ENCODE measurements around the gene RNF182.
"Not testable (repeated sequence)": the region's sequence is repeated elsewhere in the genome, so short reads cannot be mapped to it uniquely, and the experiment has no call there.

Gene RNF182

DNA sequence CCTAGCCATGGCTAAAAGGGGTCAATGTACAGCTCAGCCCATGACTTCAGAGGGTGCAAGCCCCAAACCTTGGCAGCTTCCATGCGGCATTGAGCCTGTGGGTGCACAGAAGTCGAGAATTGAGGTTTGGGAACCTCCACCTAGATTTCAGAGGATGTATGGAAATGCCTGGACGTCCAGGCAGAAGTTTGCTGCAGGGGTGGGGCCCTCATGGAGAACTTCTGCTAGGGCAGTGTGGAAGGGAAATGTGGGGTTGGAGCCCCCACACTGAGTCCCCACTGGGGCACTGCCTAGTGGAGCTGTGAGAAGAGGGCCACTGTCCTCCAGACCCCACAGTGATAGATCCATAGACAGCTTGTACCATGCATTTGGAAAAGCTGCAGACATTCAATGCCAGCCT is 47.9 kb downstream of the RNF182 start:
- DNase-seq = not testable (repeated sequence)

DNA sequence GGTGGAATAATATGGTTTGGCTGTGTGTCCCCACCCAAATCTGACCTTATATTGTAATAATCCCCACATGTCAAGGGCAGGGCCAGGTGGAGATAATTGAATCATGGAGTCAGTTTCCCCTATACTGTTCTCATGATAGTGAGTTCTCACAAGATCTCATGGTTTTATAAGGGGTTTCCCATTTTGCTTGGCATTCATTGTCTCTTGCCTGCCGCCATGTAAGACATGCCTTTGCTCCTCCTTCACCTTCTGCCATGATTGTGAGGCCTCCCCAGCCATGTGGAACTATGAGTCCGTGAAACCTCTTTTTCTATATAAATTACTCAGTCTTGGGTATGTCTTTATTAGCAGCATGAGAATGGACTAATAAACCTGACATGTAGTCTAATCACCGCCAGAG is 48.7 kb downstream of the RNF182 start:
- not testable (repeated sequence) for DNase-seq

DNA sequence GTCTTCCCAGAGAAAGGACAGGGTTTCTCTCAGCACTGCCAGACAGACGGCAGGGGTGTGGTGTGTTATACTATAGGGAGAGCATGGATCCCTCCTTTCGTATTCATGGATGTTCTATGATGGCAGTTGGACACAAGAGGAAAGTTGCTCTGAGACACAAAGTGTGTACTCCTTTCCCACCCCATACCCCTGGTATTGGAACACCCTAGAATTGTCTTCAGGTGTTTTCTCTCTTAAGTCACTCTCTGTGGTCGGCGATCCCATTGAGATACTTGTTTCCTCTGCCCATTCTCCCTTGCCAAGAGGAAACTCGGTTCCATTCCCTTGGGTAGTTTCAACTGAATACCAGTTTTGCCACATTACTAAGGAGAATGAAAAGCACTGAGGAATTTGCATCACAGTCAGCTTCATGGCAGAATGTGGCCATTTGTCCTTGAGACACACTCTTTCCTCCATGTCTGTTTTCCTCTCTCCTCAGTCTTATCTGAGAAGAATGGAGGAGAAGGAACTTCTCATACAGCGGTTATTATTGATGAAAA is 53.4 kb downstream of the RNF182 start:
- no peak for DNase-seq

DNA sequence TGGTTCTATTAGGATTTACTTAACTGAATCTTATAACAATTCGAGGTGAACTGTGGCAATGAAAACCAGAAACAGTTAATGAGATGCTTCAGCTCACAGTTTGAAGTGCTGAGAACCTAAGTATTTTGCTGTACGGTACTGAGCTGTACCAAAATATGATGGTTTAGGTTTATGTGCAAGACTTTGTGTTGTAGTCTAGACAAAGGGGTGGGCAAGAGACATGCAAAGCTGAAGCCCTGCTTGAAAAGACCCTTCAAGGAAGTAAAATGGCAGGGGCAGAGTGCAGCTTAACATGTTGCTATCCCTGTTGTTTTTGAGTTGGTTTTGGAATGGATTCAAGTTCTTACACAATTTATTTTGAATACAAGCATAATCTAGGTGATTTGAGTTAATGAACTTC is 54.0 kb downstream of the RNF182 start:
- DNase-seq = no peak

DNA sequence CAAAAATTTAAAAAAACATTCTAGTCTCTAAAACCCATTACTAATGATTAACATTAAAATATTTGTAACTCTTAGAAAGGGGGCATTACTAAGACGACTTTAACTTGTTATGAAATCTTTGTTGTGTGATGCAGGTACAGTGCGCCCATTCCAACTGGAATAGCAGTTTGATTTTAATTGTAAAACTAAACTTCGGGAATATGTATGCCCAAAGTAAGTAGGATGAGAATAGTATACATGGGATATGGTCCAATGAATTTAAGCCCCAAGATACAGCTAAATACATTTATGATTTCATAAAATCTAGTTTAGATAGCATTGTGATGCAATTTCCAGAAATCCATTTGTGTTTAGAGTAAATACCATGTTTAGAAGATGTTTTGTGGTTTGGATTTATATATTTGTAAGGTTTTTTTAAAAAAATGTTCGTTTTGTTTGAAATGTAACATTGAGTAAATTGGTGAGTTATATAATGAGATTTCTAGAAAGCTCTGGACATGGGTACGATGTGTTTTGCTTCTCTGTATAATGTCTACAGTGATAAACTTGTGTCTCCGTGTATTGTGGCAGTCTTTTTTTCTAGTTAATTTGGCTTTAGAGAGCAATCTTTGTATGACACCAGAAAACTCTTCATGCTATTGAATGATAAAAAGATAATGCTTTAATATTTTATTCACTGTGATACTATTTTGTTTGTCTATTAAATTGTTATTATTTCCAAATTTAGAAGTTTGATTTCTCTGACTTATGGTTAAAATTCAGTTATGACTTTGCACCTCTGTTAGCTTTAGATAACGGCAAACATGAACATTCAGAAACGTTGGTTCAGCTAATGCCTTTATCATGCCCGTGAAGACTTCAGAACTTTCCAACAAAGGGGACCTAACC is 54.8 kb downstream of the RNF182 start:
- no peak for DNase-seq

DNA sequence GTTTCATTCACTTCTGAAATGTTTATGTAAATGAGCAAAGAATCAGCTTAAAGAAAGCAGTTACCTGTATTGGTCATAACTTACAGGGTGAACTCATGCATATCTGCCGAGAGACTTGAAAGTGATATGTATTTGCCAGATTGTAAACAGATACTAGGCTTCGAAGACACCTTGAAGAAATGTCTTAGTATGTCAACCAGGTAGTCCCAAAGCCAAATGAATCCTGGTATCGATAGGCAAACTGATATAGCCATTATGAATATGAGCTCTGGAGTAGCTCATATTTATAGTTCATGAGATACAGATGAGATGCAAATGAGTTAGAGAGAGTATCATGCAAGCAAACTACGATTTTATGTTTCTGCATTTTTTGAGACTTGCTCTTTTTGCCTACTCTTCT is 55.8 kb downstream of the RNF182 start:
- DNase-seq = no peak

DNA sequence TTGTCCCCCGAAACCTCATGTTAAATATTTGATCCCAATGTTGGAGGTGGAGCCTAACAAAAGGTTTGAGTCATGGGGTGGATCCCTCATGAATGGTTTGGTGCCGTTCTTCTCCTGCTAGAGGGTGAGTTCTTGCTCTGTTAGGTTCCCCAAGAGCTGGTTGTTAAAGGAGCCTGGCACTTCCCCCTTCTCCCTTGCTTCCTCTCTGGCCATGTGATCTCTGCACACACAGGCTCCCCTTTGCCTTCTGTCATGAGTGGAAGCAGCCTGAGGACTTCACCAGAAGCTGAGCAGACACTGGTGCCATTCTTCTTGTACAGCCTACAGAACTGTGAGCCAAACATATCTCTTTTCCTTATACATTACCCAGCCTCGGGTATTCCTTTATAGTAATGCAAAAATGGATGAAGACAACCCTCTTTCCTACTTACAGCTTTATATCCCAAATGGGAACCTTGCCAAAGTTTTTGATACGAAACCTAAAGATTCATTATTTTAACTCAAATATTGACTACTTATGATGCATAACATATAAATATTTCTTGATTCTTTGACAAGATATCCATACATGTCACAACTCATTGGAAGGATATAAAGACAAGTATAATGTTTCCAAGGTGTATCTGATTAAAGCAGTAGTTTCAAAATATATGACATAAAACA is 61.0 kb downstream of the RNF182 start:
- DNase-seq = peak; percentile 15

DNA sequence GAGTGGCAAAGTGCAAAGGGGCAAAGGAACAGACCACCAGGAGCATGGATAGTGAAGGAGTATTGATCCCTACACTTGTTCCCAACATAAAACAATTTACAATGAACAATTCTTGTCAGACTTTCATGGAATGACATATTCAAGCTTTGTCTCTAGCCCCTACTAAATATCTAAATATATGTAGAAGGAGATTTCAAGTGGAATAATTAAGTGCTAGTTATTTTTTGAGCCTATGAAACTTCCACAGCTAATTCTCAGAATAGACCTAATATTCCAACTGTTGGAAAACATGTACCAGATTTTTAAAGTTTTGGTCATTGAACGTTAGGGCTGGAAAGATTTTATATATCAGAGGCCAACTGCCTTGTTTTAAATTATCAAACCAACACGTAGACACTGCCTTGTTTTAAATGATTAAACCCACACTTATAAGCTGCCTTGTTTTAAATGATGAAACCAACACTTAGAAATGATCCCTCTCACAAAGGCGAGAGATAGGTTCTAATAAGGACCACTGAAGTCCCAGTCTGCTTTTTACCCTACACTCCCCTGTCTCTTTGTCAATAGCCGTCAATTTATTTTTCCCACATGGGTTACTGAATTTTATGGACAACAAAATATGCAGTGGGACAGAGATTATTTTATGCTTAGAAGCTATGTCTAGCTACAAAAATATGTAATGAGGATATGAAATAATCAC is 62.1 kb downstream of the RNF182 start:
- DNase-seq = no peak

DNA sequence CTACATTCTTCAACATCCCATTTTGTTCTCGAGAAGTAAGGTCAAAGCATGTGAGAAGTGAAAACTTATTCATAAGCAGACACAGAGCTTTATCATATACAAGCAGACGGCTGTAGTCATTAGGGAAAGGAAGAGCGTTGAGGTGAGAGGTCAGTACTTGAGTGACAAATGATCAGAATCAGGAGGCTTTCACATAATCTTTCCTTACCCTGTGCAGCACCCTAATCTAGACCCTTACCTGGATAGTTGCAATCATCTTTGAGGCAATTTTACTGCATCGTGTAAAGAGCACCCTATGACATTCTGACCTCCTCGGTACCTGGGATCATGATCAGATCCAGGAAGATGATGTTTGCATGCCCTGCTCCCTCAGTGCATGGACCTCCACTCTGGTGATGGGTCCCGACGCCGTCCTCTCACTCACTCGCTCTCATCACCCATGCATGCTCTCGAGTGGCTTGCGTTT is 62.7 kb downstream of the RNF182 start:
- no peak for DNase-seq

DNA sequence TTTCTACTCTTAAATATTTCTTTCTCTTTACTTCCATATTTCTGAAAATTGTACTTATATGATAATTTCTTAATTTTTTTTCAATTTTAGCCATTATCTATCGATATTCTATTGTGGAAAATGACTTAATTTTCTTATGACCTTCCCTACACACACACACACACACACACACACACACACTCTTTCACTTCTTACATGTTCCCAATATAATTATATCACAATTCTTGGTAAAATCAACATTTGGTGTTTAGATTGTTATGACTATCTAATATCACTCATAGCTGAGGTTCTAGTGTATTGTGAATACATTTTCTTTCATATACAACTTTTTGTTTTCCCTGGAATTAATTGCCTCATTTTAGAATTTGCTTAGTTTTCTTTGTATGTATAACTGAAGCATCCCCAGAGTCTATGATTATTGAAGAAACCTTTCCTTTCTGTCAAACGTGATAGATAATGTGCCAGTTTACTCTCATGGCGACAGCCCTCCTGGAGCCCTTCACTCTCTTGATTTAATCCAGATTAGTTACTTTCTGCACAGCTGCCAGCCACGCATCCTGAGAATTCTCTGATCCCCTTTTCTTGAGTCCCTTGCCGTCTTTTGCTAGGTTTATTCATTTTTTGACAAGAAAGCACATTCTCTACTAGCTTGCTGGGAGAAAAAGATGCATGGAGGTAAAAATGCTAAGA is 63.4 kb downstream of the RNF182 start:
- DNase-seq = no peak

DNA sequence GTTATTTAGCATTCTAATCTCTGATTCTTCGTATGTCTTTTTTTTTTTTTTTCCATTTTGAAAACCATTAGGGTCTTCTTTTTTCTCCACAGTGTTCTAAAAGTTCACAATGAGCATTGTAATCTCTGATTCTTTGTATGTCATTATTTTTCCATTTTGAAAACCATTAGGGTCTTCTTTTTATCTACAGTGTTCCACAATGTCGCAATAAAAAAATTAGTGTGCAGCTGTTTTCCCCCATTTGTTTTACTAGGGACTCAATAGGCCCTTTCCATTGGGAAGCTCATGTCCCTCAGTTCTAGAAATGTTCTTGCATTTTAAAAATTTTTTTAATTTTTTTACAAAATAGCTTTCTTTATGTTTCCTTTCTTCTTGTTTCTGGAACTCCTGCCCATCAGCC is 64.2 kb downstream of the RNF182 start:
- DNase-seq = no peak

DNA sequence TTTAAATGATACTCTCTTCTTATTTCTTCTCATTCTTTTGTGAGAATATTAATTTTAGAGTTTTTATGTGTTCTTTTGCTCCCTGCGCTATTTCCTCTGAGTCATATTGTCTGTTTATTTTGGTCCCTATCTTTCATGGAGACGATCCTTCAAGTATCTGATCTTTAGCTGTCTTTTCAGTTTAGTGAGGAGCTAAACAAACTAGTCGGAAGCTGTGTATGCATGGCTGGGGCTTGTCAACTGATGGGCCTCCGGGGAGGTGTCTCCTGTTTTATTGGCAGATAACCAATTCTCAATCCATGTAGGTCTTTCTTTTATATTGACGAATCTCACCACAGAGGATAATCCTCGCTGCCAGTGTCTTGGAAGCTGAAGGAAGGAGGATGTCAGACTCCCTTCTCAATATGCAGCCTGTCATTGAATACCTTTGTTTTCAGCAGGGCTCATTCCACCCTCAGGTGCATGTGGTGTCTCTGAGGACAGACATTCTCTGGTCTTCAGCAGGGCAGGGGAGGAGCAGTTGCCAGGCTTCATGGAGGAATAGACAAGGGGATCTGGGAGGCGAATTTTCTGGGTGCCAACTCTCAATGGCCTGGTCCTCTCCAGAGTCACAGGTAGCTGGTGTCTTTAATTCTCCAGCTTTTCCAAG is 64.9 kb downstream of the RNF182 start:
- DNase-seq = no peak

DNA sequence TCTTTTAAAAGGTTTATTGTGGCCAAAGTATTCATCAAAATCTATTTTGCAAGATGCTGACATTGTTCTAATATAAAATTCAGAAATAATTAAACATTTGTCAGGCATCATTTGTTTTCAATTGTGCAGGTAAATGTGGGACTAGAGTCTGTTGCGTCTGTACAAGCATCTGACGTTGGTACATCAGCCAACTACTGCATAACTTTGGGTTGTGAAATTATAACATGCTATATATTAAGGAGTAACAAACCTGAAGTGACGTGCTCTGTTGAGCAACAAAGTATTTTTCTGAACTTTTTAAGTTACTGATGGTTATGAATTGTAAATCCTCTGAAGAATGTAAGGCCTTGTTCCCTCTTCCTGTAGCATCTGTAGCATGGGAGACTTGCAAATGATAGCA is 66.0 kb downstream of the RNF182 start:
- no peak for DNase-seq

DNA sequence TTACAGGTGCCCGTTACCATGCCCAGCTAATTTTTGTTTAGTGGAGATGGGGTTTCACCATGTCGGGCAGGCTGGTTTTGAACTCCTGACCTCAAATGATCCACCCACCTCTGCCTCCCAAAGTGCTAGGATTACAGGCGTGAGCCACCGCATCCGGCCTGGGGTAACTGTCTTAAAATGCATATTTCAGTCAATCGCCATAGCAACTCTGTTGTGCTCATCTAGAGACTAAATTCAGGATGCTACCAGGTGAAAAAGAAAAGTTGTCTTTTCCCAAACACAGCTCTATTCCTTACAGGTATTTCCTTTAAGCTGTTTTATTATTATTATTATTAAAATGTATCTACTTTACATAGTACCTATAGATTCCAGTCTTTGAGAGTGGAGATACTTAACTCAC is 66.6 kb downstream of the RNF182 start:
- DNase-seq = no peak

DNA sequence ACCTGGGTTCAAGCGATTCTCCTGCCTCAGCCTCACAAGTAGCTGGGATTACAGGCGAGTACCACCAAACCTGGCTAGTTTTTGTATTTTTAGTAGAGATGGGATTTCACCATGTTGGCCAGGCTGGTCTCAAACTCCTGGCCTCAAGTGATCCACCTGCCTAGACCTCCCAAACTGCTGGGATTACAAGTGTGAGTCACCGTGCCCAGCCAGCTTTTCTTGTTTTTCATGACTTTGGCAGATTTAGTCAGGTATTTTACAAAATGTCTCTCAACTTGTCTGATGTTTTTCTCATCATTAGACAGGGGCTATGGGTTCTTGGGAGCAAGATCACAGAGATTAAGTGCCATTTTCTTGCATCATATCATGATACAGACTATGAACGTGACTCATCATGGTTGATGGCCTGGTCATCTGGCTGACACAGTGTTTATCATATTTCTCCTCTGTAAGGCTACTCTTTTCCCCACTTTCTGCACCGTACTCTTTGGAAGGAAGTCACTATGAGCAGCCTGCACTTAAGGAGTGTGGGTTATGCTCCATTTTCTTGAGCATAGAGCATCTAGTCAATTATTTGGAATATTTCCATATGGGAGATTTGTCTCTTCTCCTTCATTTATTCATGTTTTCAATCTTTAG is 67.8 kb downstream of the RNF182 start:
- DNase-seq = peak; percentile 10

DNA sequence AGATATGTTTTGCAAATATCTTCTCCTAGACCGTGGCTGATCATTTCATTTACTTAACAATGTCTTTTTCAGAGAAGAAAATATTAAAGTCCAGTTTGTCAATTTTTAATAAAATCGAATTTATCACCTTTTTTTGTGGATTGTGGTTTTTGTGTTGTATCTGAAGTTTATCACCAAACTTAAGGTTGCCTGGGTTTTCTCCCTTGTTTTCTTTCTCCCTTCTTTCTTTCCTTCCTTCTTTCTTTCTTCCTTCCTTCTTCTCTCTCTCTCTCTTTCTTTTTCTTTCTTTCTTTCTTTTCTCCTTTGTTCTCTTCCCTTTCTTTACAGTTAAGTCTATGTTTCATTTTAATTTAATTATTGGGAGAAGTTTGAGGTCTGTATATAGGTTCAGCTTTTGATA is 68.7 kb downstream of the RNF182 start:
- no peak for DNase-seq

DNA sequence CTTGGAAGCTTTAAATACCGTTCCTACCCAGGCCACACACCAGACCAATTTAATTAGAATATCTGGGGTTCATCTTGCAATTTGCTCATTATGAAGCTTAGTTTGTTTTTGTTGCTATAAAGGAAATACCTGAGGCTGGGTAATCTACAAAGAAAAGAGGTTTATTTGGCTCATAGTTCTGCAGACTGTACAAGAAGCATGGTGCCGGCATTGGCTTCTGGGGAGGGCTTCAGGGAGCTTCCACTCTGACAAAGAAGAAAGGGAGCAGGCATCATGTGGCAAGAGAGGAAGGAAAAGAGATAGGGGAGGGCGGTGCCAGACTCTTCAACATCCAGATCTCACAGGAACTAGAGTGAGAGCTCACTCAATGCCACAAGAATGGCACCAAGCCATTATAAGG is 73.6 kb downstream of the RNF182 start:
- DNase-seq = no peak

DNA sequence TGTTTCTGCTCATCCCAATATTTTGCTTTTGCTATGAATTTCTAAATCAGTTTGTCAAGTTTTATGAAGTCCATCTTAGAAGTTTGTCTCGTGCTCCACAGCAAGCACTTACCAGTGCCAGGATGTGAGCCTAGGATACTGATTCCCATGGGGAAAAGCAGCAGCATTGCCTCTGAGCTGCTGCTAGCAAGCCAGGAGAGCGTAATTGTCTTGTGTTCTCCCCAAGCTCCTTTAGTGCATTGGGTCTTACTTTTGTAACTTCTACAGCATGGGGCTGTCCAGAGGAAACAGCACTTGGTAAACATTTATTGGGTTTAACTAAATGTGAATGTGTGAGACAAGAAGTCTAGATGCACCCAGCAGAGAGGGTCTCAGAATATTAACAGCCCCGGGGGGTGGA is 76.1 kb downstream of the RNF182 start:
- DNase-seq = no peak

DNA sequence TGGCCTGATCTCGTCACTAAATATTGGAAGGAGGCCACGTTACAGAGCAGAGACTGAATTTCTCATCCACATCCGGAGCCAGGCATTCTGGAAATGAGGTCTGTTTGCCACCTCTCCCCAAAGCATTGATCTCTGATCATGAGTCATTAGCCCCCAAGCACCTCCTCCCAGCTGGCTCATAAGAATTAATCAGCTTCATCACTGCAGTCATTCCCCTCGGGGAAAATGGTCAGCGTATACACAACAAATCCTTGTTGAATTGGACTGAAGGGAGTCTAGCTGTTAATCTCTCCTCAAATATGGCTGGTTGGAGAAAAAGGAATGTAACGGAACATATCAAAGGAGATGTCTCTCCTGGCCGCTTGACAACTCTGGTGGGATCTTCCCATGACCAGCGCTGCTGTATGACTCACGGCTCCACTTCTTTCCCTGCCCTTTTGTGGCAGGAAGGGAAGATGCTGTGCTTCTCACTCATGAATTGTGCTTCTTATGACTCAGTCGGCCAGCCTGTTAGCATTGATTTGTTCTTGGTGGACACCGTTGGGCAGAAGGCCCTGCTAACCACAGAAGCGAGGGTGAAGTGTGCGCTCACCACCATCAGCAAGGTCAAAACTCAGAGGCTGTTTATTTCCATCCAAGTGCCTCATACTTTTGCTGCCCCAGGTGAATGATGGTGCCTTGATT is 76.7 kb downstream of the RNF182 start:
- no peak for DNase-seq

DNA sequence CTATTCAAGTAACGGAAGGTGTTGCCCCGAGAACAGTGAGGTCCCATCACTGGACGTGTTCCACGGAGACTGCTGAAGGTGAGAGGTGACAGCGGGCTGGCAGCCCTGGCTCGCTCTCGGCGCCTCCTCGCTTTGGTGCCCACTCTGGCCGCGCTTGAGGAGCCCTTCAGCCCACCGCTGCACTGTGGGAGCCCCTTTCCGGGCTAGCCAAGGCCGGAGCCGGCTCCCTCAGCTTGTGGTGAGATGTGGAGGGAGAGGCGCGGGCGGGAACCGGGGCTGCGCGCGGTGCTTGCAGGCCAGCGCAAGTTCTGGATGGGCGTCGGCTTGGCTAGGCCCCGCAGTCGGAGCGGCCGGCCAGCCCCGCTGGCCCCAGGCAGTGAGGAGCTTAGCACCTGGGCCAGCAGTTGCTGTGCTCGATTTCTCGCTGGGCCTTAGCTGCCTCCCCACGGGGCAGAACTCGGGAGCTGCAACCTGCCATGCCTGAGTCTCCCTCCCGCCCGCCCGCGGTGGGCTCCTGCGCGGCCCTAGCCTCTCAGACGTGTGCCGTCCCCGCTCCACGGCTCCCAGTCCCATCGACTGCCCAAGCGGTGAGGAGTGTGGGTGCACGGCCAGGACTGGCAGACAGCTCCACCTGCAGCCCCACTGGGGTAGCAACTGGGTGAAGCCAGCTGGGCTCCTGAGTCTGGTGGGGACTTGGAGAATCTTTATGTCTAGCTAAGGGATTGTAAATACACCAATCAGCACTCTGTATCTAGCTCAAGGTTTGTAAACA is 77.6 kb downstream of the RNF182 start:
- no peak for DNase-seq
